Measurements from ENCODE around the gene HSPA1L.

GRCh38 chr6:31778193-31778592, 36.9 kb downstream of the HSPA1L start:
- TF ChIP-seq, protein P1, sequence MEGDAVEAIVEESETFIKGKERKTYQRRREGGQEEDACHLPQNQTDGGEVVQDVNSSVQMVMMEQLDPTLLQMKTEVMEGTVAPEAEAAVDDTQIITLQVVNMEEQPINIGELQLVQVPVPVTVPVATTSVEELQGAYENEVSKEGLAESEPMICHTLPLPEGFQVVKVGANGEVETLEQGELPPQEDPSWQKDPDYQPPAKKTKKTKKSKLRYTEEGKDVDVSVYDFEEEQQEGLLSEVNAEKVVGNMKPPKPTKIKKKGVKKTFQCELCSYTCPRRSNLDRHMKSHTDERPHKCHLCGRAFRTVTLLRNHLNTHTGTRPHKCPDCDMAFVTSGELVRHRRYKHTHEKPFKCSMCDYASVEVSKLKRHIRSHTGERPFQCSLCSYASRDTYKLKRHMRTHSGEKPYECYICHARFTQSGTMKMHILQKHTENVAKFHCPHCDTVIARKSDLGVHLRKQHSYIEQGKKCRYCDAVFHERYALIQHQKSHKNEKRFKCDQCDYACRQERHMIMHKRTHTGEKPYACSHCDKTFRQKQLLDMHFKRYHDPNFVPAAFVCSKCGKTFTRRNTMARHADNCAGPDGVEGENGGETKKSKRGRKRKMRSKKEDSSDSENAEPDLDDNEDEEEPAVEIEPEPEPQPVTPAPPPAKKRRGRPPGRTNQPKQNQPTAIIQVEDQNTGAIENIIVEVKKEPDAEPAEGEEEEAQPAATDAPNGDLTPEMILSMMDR (IDR thresholded peaks at IDR 0.05; ENCODE audit: poor library complexity), result no peak
- TF ChIP-seq EZH2phosphoT487 (IDR thresholded peaks at IDR 0.05; ENCODE audit: low read depth, severe bottlenecking, unreplicated experiment) (no peak), EZH2 (IDR thresholded peaks at IDR 0.05; ENCODE audit: borderline replicate concordance) (no peak)
